HG03025 (cell line): ENCODE measurements around the gene ST3GAL3.

Source experiments
- ATAC-seq: cut with Tn5 transposase; IDR thresholded peaks from one replicate; pipeline ENCODE4 v1.9.1; 2021; ENCODE audit warnings: mild to moderate bottlenecking, moderate library complexity; ENCODE audit not compliant: unreplicated experiment, low FRiP score

Gene ST3GAL3

GRCh38 chr1:43952731-43953346, 245.5 kb downstream of the ST3GAL3 start:
- no peak for ATAC-seq

GRCh38 chr1:43953361-43953760, 246.0 kb downstream of the ST3GAL3 start:
- no peak for ATAC-seq

GRCh38 chr1:43954036-43954435, 246.7 kb downstream of the ST3GAL3 start:
- ATAC-seq: no peak

GRCh38 chr1:43956234-43956633, 248.9 kb downstream of the ST3GAL3 start:
- no peak for ATAC-seq

- ATAC-seq: no peak
Observed at GRCh38 chr1:43957407-43958040, 250.2 kb downstream of the ST3GAL3 start.

- ATAC-seq: no peak
Observed at GRCh38 chr1:43958351-43959255, 251.3 kb downstream of the ST3GAL3 start.

GRCh38 chr1:43960798-43961197, 253.5 kb downstream of the ST3GAL3 start:
- ATAC-seq: no peak

GRCh38 chr1:43961692-43962091, 254.4 kb downstream of the ST3GAL3 start:
- no peak for ATAC-seq

GRCh38 chr1:43962324-43962723, 255.0 kb downstream of the ST3GAL3 start:
- ATAC-seq: no peak

- ATAC-seq: no peak
Observed at GRCh38 chr1:43963006-43963405, 255.7 kb downstream of the ST3GAL3 start.

GRCh38 chr1:43963890-43964289, 256.6 kb downstream of the ST3GAL3 start:
- ATAC-seq: no peak

GRCh38 chr1:43965316-43965715, 258.0 kb downstream of the ST3GAL3 start:
- no peak for ATAC-seq

- no peak for ATAC-seq
Observed at GRCh38 chr1:43968348-43968948, 261.1 kb downstream of the ST3GAL3 start.

- no peak for ATAC-seq
Observed at GRCh38 chr1:43969416-43969745, 262.0 kb downstream of the ST3GAL3 start.

- peak; percentile 67 for ATAC-seq
Observed at GRCh38 chr1:43969746-43970466, 262.6 kb downstream of the ST3GAL3 start, which contains the start of gene DPH2. TSS of gene DPH2 (plus strand) at chr1:43970010. CDS start at chr1:43970176, 166 bp downstream.

- ATAC-seq: no peak
Observed at GRCh38 chr1:43970502-43970901, 263.2 kb downstream of the ST3GAL3 start.

GRCh38 chr1:43970911-43971310, 263.6 kb downstream of the ST3GAL3 start:
- no peak for ATAC-seq

- ATAC-seq: no peak
Observed at GRCh38 chr1:43971336-43971980, 264.1 kb downstream of the ST3GAL3 start.

- no peak for ATAC-seq
Observed at GRCh38 chr1:43973981-43974442, 266.7 kb downstream of the ST3GAL3 start.
